Stimulated activated CD8-positive, alpha-beta memory T cell treated with anti-CD3 and anti-CD28 coated beads, Interleukin-12 subunit alpha, Interleukin-12 subunit beta, amount 100 ng/mL, for 1 hour (primary cell): ENCODE measurements around the gene ERVK3-1.
A peak's percentile ranks its signal among the peaks of the same experiment; 100 is the strongest.
"Not testable (repeated sequence)": the region's sequence is repeated elsewhere in the genome, so short reads cannot be mapped to it uniquely, and the experiment has no call there.

ENCODE experiments used
- DNase-seq: peaks from one replicate; pipeline ENCODE4 v3.0.0-alpha.2; 2020; ENCODE audit warnings: low read depth

The ERVK3-1 gene

GRCh38 chr19:58304748-58305064, 471 bp upstream of the ERVK3-1 start:
- no peak for DNase-seq

DNA sequence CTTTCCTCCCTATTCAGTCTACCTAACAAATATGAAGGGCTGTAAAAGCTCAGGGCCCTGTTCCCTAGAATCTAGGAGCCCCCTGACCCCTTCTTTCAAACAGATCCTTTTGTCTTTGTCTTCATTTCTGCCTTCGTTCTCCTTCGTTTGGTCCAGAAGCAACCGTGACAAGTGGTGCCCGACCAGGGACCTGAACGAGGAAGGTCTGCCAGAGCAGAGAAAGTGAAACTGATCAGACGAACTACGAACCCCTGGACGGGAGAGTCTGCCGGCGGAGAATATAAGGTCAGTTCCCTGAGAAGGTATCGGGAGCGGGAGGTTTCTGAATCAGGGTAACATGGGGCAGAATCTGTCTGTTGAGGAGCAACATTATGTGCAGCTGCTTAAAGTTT, 751 bp downstream of the ERVK3-1 start:
- DNase-seq: no peak

DNA sequence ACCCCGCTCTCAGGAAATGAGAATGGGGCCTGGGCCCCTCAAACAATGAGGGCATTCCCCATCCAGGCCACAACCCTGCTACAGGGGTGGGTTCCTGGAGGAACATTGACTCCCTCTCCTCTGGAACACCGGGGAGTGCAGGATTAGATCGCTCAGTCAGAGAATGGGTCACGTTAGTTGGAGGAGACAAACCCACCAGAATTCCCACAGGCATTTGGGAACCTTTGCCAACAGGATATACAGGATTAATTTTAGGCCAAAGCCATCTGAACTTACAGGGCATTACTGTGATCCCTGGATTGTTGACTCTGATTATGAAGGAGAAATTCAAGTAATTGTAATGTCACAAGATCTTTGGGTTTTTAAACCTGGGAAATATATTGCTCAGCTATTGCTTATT, 2.6 kb downstream of the ERVK3-1 start:
- no peak for DNase-seq

DNA sequence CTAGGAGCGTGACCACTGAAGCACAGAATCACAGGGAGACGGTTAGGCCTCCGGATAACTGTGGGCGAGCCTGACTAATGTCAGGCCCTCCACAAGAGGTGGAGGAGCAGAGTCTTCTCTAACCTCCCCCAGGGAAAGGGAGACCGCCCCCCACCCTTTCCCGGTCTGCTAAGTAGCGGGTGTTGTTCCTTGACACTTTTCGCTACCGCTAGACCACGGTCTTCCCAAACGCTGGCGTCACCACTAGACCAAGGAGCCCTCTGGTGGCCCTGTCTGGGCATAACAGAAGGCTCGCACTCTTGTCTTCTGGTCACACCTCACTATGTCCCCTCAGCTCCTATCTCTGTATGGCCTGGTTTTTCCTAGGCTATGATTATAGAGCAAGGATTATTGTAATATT, 5.5 kb downstream of the ERVK3-1 start:
- DNase-seq: not testable (repeated sequence)

GRCh38 chr19:58311345-58311865, 6.2 kb downstream of the ERVK3-1 start:
- no peak for DNase-seq

DNA sequence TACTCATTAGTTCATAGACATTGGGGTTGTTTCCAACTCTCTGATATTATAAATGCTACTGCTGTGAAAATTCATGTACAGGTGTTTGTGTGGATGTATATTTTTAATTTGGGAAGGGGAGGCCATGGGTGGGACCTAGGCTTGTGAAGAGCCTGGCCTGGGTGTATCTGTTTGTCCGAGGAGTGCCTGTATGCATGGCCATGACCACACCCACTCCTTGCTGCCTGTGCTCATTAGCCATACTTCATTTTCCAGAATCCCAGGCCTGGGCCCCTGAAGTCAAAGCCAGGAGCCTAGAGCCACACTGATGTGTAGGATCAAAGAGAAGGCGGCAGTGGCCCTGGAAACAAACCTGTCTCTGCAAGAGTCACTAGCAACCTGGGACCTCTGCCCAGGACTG, 10.4 kb downstream of the ERVK3-1 start:
- no peak for DNase-seq

DNA sequence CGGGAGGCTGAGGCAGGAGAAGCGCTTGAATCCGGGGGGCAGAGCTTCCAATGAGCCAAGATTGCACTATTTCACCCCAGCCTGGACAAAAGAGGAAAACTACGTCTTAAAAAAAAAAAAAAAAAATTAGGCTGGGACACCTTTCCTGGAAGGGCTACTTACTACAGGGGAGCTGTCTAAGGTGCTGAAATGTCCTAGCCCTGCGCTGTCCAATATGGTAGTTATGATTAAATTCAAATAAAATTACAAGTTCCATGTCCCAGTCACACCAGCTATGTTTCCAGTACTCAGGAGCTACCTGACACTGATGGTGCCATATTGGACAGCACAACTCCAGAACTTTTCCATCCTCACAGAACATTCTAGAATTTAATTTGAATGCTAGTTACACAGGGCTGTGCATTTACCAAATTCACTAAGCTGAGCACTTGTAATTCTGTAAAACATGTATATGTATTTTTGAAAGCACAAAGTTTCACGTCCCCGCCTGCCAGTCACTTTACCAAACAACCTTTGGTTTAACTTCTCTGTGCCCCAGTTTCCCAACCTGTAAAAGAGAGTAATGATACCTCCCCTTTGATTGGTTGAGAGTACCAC, 12.4 kb downstream of the ERVK3-1 start:
- DNase-seq: no peak

GRCh38 chr19:58318297-58318696, 13.1 kb downstream of the ERVK3-1 start:
- no peak for DNase-seq

DNA sequence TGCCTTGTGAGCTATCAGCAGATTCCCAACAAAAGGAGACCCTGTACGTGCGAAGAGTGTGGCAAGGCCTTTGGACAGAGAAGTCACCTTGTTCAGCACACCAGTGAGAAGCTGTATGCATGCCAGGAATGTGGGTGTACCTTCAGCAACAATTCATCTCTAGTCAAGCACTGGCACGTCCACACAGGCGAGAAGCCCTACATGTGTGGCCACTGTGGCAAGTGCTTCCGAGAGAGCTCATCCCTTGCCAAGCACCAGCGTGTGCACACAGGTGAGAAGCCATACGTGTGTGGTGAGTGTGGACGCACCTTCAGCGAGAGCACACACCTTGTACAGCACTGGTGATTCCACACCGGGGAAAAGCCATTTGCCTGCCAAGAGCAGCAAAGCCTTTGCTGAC, 14.1 kb downstream of the ERVK3-1 start:
- no peak for DNase-seq

DNA sequence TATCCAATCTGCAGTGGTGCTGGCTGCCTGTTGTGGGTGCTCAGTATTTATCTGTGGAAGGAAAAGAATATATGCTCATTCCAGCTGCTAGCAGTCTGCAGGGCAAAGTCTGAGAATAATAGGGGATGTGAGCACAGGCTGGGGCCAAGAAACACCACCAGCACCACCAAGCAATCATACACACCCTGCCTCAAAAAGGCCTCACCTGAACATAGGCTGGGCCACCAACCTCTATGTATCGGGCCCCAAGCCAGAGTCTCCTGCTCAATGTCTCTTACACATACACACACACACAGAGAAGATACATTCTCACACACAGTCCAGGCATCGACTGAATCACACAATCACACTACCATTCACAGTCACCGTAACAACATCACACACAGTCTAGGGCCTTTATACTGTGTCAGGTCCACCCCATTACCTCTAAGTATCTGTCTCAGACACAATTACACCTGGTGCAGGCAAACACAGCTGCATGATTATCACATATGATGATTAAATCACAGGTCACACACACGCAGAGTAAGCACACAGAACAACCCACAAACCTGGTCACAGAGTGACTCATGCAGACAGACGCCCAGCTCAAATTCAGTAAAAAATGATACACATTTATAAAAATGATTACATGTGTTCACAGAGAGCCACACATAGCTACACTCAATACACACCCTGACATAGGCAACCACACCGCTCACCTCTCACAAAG, 20.3 kb downstream of the ERVK3-1 start:
- no peak for DNase-seq

- DNase-seq: no peak
Measured at GRCh38 chr19:58326501-58326913, 21.3 kb downstream of the ERVK3-1 start.

GRCh38 chr19:58326914-58327726, 21.9 kb downstream of the ERVK3-1 start, which contains the start of gene ZSCAN22:
Gene ZSCAN22, plus strand, starts transcription at chr19:58326994. Its CDS starts 7,809 bp downstream, at chr19:58334803.
- peak; percentile 82 for DNase-seq

GRCh38 chr19:58328999-58329398, 23.8 kb downstream of the ERVK3-1 start:
- DNase-seq: no peak

- no peak for DNase-seq
Measured at GRCh38 chr19:58330458-58330857, 25.3 kb downstream of the ERVK3-1 start.

DNA sequence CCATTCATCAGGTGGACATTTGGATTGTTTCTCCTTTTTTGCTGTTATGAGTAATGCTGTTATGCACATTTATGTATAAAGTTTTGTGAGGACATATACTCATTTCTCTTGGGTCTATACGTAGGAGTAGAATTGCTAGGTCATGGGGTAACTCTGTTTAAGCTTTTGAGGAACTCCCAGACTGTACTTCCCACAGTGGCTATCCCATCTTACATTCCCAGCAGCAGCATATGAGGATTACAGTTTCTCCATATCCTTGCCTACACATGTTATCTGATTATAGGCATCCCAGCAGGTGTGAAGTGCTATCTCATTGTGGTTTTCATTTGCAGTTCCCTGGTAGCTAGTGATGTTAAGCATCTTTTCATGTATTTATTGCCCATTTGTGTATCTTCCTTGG, 27.5 kb downstream of the ERVK3-1 start:
- DNase-seq: no peak

GRCh38 chr19:58334691-58335249, 29.6 kb downstream of the ERVK3-1 start:
- DNase-seq: no peak

- DNase-seq: no peak
Measured at GRCh38 chr19:58335630-58336029, 30.5 kb downstream of the ERVK3-1 start.

GRCh38 chr19:58336216-58336615, 31.0 kb downstream of the ERVK3-1 start:
- DNase-seq: no peak

DNA sequence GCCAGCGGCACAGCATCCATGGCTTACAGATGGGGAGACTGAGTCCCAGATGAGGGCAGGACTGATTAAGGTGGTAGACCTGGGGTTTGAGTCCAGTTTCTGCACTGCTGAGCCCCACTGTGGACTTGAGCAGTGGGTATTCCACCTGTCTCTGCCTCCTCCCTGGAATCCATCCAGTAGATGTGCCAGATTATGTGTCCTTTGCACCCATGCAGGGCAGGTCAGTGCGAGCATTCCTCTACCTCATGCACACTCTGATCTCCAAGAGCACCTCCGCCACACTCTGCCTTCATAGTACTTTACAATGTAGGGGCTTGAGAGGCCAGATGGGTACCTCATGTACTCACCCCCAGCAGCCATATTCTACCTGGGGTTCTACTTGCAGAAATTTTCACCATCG, 31.6 kb downstream of the ERVK3-1 start:
- DNase-seq: no peak

- DNase-seq: no peak
Measured at GRCh38 chr19:58338336-58338735, 33.2 kb downstream of the ERVK3-1 start.

DNA sequence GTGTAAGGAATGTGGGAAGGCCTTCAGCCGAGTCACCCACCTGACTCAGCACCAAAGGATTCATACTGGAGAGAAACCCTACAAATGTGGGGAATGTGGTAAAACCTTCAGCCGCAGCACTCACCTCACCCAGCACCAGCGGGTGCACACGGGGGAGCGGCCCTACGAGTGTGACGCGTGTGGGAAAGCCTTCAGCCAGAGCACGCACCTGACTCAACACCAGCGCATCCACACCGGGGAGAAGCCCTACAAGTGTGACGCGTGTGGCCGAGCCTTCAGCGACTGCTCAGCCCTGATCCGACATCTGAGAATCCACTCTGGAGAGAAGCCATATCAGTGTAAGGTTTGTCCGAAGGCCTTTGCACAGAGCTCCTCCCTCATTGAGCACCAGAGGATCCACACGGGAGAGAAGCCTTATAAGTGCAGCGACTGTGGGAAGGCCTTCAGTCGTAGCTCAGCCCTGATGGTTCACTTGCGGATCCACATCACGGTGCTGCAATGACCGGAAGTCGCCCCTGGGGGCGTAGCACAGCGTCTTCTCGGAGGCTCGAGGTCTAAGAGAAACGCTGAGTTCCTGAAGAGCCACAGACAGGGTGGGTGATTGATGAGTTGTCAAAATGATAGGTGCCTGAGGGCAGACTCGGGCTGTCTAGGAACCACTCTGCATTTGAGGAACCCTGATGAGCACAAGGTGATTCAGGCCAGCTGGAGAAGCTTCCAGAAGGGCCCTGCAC, 33.8 kb downstream of the ERVK3-1 start:
- DNase-seq: no peak

- DNase-seq: no peak
Measured at GRCh38 chr19:58345558-58345957, 40.4 kb downstream of the ERVK3-1 start.
